K562 (cell line): ENCODE results near the gene TMEM92. TPM values are rescaled to one million over a fixed set of nuclear protein-coding genes. Genes with fewer than 3 reads are reported as not detected.

Experiments
- ARHGAP35 ChIP-seq: fragments of 450-650 bp; IDR thresholded peaks from 2 replicates; pipeline ENCODE4 v1.6.1; 2018; ENCODE audit not compliant: partially characterized antibody
- ARNT ChIP-seq, 2 experiments: fragments of 450-650 bp; IDR thresholded peaks; 2 replicates each; pipeline ENCODE4 v1.6.1; 2016; ENCODE audit warnings: mild to moderate bottlenecking in 1 of 2
- CBX8 ChIP-seq: fragments of 200-600 bp; sonication (generic); IDR thresholded peaks from 2 replicates; pipeline ENCODE4 v1.6.1; 2012; ENCODE audit warnings: borderline replicate concordance, mixed run types, low read depth, mild to moderate bottlenecking, moderate library complexity, mixed read lengths, low read length, control low read depth, inconsistent platforms; ENCODE audit not compliant: poor library complexity, severe bottlenecking; ENCODE audit errors: extremely low read depth
- CHD1 ChIP-seq: fragments of 200-600 bp; sonication (generic); IDR thresholded peaks from one replicate; pipeline ENCODE4 v1.6.1; 2012; ENCODE audit warnings: mild to moderate bottlenecking, moderate library complexity, low read length, inconsistent platforms
- CTBP1 ChIP-seq: fragments of 450-650 bp; IDR thresholded peaks from 2 replicates; pipeline ENCODE4 v1.6.1; 2016; ENCODE audit warnings: borderline replicate concordance
- E2F3 ChIP-seq: fragments of 250-450 bp; sonication (Bioruptor Pico); IDR thresholded peaks from 2 replicates; pipeline ENCODE4 v1.4.0; 2020; ENCODE audit warnings: mild to moderate bottlenecking
- ELF1 ChIP-seq: fragments of 200-800 bp; sonication (Bioruptor generic); IDR thresholded peaks from 2 replicates; pipeline ENCODE4 v1.6.1; 2016; ENCODE audit warnings: missing genetic modification characterization, missing compliant biosample characterization
- KDM5B ChIP-seq: fragments of 200-600 bp; sonication (generic); IDR thresholded peaks from 2 replicates; pipeline ENCODE4 v1.6.1; 2012; ENCODE audit warnings: low read depth, mild to moderate bottlenecking, moderate library complexity, low read length, control low read depth, inconsistent platforms; ENCODE audit not compliant: insufficient replicate concordance
- MAFG ChIP-seq: fragments of 450-650 bp; conservative IDR thresholded peaks from 2 replicates; pipeline ENCODE4 v1.6.1; 2016; ENCODE audit warnings: missing genetic modification characterization, missing compliant biosample characterization
- PHF21A ChIP-seq: fragments of 450-650 bp; IDR thresholded peaks from 2 replicates; pipeline ENCODE4 v1.6.1; 2017; ENCODE audit warnings: low read depth, borderline replicate concordance
- SMARCE1 ChIP-seq: fragments of 450-650 bp; IDR thresholded peaks from 2 replicates; pipeline ENCODE4 v1.7.1; 2016; ENCODE audit warnings: mild to moderate bottlenecking
- SRSF3 ChIP-seq: fragments of 200-400 bp; formaldehyde crosslinking; IDR thresholded peaks from 2 replicates; pipeline ENCODE4 v1.6.1; 2016; ENCODE audit warnings: mild to moderate bottlenecking, low read length, moderate library complexity; ENCODE audit not compliant: insufficient read depth
- TCF15 ChIP-seq: fragments of 250-450 bp; sonication (Bioruptor Pico); IDR thresholded peaks from 2 replicates; pipeline ENCODE4 v1.8.0; 2022; ENCODE audit warnings: moderate library complexity, mild to moderate bottlenecking, inconsistent platforms
- VEZF1 ChIP-seq: fragments of 200-800 bp; sonication (Bioruptor generic); IDR thresholded peaks from 2 replicates; pipeline ENCODE4 v1.6.1; 2017; ENCODE audit warnings: missing genetic modification characterization, missing compliant biosample characterization
- ZBTB2 ChIP-seq: fragments of 450-650 bp; IDR thresholded peaks from 2 replicates; pipeline ENCODE4 v1.6.1; 2016; ENCODE audit warnings: antibody characterized with exemption
- ZBTB7A ChIP-seq: IDR thresholded peaks from 2 replicates; pipeline ENCODE4 v1.6.1; 2011; ENCODE audit warnings: low read depth, mild to moderate bottlenecking, low read length, moderate library complexity, borderline replicate concordance; ENCODE audit not compliant: control insufficient read depth
- ZFPM2 ChIP-seq: fragments of 250-450 bp; sonication (Bioruptor Pico); IDR thresholded peaks from 2 replicates; pipeline ENCODE4 v1.5.1; 2022; ENCODE audit warnings: mild to moderate bottlenecking
- ZNF224 ChIP-seq: sonication (generic); formaldehyde crosslinking; IDR thresholded peaks from 2 replicates; pipeline ENCODE4 v1.8.0; 2022; ENCODE audit warnings: mild to moderate bottlenecking, missing genetic modification reagents
- ZNF347 ChIP-seq: fragments of 450-650 bp; formaldehyde crosslinking; IDR thresholded peaks from 2 replicates; pipeline ENCODE4 v1.4.0; 2020; ENCODE audit warnings: low read depth, mild to moderate bottlenecking, moderate library complexity
- ZNF512 ChIP-seq: IDR thresholded peaks from 2 replicates; pipeline ENCODE4 v1.6.1; 2016; ENCODE audit warnings: missing genetic modification characterization, missing compliant biosample characterization
- ZNF780A ChIP-seq: fragments of 250-450 bp; sonication (Bioruptor Pico); IDR thresholded peaks from 2 replicates; pipeline ENCODE4 v1.5.0; 2021; ENCODE audit warnings: mild to moderate bottlenecking
- polyA plus RNA-seq, 8 experiments: library from polyadenylated mRNA; depleted of rRNA in 4 of 8; stranded (reverse) in 5 of 8; unstranded in 3 of 8; fragments of >200 nt; fragmentation: Nextera tagmentation in 2 of 8; fragmentation: Illumina TruSeq in 1 of 8; extraction: Ambion mirVana in 2 of 8; extraction: Trizol in 1 of 8; gene quantifications; 2 replicates each; pipeline versions ENCODE4 v1.2.1 to v1.2.3, GENCODE V29; 2011 to 2014; ENCODE audit warnings: inconsistent platforms in 1 of 8, missing spikeins in 1 of 8
- total RNA-seq, 7 experiments: library from RNA; depleted of rRNA in 6 of 7; stranded (reverse); fragments of >200 nt in 6 of 7; fragmentation: Illumina TruSeq in 2 of 7; extraction: Trizol in 2 of 7; gene quantifications; 2 replicates each; pipeline versions ENCODE4 v1.2.1 to v1.2.3, GENCODE V29; 2011 to 2021; ENCODE audit warnings: low replicate concordance in 1 of 7
- TF ChIP-seq, protein P1 (sequence below): fragments of 450-650 bp; IDR thresholded peaks from 2 replicates; pipeline ENCODE4 v1.6.1; 2016

Gene TMEM92
- total and polyA plus RNA-seq, 9 of the 15 experiments (the other 6 are each of a cell fraction or from before 2014, with no cell fraction given) = 0.14 to 2.1 (median 0.40) TPM

DNA sequence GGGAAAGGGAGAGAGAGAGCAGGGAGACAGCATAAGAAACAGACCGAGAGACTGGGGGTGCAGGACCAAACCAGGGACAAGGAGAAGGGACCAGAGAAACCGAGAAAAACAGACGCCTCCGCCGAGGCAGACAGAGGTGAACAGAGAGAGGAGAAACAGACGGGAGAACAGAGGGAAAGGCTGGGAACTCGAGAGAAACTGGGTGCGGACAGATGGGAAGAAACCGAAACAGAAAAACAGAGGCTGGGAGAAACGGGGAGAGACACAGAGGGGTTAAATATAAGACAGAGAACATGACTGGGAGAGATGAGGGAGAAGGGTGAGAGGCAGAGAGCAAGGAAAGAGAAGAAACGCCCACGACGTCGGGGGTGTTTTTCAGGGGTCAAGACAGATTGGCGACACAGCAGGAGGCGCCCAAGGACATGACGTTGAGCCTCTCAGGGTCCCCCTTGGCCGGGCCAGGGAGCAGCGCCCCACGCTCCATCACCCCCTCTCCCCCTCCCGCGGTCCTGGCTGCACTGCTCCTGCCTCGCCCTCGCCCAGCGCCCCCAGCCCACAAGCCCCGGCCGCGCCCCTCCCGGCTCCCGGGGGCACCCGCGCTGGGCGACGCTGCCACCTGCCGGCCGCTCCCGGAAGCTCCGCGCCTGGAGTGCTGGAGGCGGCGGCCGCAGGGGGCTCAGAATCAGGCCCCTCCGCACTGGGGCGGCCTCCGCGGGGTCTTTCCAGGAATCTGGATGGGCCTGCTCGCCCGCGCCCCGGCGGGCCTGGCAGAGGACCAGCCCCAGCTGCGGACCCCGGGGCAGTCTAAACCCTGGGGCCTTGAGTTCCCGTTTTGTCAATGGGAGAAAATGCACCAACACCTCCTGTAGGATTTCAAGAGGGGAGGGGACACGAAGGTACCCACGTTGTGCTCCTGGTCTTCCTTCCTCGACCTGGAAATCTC is 1.3 kb upstream of the TMEM92 start (continued):
- no peak for TF ChIP-seq ARNT (IDR thresholded peaks at IDR 0.05)
- TF ChIP-seq ARHGAP35 = no peak
- TF ChIP-seq ZNF780A (CRISPR knock-in tag) = no peak
- no peak for TF ChIP-seq E2F3
- TF ChIP-seq VEZF1 = peak; percentile 80
- no peak for TF ChIP-seq KDM5B
- no peak for TF ChIP-seq ZNF347 (CRISPR knock-in tag)
- TF ChIP-seq MAFG (tag) = no peak
- TF ChIP-seq TCF15 = no peak
- TF ChIP-seq CHD1 = no peak
- TF ChIP-seq ZBTB2 = no peak
- no peak for TF ChIP-seq ELF1 (tag)
- TF ChIP-seq ZNF512 (tag) = peak; percentile 39; the same call in 1 of the 2 replicates
- TF ChIP-seq ZBTB7A = peak; percentile 95
- peak; percentile 36; the same call in 1 of the 2 replicates for TF ChIP-seq SMARCE1
- peak; percentile 54 for TF ChIP-seq CTBP1
- TF ChIP-seq, protein P1, sequence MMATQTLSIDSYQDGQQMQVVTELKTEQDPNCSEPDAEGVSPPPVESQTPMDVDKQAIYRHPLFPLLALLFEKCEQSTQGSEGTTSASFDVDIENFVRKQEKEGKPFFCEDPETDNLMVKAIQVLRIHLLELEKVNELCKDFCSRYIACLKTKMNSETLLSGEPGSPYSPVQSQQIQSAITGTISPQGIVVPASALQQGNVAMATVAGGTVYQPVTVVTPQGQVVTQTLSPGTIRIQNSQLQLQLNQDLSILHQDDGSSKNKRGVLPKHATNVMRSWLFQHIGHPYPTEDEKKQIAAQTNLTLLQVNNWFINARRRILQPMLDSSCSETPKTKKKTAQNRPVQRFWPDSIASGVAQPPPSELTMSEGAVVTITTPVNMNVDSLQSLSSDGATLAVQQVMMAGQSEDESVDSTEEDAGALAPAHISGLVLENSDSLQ = no peak
- TF ChIP-seq ZNF224 (CRISPR knock-in tag) = no peak
- no peak for TF ChIP-seq CBX8
- no peak for TF ChIP-seq PHF21A
- no peak for TF ChIP-seq SRSF3
- TF ChIP-seq ZFPM2 (CRISPR knock-in tag) = no peak
